Middle frontal gyrus (tissue), 1 donor: ENCODE measurements around the gene METAP1.
"Not testable (repeated sequence)": the region's sequence is repeated elsewhere in the genome, so short reads cannot be mapped to it uniquely, and the experiment has no call there.

Experiments
- DNase-seq: peaks from one replicate; pipeline ENCODE4 v3.0.0-alpha.2; 2015; ENCODE audit warnings: low spot score; ENCODE audit errors: extremely low spot score

Gene METAP1

DNA sequence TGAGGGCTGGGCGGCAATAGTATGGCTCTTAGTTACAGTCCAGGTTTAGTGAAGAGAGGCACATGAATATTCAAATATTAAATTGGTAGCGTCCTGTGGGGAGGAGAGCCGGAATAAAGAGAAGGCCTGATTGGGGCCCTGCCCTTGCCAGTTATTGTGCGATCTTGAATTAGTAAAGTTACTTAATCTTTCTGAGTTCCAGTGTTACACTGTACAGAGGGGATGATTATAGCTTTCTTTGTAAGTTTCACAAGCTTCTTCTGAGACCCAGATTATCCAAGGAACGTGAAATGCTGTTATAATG is 1.2 kb downstream of the METAP1 start:
- no peak for DNase-seq

DNA sequence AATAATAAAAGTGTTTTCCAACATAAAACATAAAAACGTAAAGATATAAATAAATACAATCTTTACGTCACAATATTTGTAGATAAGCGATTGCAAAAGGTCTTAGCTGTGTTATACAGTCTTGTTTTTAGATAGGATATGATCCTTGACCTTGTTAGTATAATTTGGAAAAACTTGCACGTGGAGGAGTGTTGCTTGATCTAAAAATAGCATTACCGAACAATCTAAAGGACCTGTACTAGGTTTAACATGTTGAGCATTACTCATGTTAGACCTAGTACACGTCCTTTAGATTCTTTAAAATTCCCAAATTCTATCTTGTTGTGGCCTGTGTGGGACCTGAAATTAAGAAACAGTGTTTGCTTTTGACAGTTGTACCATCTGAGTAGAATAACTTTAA is 1.6 kb downstream of the METAP1 start:
- no peak for DNase-seq

DNA sequence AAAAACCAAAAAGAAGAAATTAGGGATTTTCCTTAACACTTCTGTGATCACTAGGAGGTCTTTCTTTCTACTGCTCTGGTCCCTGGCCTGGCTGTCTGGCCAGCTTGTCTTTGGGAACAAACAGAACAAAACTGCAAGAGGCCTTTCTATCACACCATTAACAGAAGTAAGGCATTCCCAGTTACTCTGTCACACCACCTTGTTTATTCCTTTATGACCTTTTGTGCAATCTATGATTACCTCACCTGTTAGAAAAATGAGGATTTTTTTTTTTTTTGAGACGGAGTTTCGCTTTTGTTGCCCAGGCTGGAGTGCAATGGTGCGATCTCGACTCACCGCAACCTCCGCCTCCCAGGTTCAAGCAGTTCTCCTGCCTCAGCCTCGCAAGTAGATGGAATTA is 3.0 kb downstream of the METAP1 start:
- no peak for DNase-seq

DNA sequence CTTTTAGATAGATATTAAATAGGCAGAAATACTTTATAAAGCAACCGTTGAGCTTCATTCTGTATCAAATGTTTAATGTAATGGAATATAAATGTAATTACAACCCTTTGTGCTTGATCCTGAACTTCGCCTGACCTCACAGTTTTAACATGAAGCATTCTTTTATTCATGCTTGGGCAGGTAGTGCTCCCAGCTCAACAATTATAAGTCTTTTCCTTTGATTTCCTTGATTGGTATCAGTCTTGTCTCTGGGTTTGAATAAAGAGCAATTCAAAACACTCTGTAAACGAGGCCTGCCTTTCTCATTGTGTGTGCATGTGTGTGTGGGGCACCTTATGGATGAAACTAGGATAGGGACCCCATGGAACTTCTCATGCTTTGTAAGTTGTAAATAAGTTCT is 6.8 kb downstream of the METAP1 start:
- DNase-seq, result no peak

DNA sequence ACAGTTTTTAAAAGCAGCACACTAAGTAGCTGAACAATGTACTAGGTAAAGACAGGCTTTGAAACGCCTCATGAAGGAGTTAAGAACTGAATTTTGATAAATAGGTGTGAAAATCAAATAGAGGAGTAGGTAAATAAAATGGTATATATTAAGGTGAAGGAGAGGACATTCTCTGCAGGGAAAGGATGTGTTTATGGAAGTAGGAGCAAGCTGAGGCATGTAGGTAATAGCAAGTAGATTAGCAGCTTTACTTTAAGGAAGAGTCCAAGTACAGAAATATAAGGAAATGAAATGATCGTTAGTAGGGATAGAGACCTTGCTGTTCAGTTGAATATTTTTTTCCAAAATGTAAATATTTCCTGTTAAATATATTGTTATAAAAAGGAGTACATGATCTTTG is 12.5 kb downstream of the METAP1 start:
- DNase-seq, result no peak

DNA sequence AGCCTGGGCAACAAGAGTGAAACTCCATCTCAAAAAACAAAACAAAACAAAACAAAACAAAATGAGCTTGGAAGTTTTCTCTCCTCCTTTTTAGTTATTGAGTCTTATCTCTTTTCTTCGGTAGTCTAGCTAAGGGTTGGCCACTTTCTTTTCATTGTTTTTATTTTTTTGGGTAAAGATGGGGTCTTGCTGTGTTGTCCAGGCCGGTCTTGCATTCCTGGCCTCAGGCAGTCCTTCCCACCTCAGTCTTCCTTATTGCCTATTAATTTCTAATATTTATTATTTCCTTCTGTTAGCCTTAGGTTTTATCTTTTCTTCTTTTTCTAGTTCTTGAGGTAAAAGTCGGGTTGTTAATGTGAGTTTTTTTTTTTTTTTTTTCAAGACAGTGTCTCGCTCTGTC is 16.4 kb downstream of the METAP1 start:
- no peak for DNase-seq

DNA sequence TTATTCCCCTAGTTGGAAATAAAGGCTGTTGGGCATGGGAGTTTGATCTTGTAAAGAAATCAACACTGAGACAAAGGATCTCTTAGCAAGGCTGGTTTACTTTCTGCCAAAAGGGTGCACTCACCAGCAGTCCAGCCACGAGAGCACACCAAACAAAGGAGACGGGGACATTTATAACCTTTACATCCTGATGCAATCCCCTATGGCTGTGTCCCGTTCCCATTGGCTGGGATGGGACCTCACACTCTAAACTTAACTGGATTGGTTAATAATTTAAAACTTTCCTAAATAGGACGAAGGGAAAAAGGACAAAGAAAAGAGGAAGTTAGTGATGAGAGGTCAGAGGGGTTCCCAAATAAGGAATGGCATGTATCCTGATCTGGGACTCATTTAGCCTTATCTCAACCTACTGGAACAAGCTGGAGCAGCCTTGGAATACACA is 17.9 kb downstream of the METAP1 start:
- no peak for DNase-seq

DNA sequence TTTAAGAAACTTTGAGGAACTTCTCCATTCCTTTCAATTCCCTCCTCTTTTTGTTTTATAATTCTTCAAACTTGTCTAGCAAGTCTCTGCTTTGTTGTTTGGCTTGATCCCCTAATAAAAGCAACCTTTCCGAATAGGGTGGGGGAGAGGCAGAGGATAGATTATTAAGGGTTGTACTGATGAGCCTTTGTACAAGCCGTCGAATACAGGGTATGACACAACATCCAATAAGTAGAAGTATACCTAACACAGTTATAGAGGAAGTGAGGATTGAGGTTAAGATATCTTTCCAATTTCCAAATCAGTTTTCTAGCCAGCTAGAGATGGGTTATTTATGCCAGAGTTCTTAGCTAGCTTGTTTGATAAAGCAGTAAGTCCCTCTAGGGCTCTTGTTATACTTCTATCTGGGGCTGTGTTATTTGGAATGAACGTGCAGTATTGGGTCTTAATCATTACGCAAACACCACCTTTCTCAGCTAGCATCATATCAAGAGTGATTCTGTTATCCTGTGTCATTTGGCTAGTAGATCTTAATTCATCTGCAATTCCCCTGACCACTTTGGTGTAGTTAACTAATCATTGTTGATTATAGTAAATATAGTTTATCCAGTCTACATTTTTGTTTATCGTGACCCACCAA is 18.5 kb downstream of the METAP1 start:
- DNase-seq, result no peak

DNA sequence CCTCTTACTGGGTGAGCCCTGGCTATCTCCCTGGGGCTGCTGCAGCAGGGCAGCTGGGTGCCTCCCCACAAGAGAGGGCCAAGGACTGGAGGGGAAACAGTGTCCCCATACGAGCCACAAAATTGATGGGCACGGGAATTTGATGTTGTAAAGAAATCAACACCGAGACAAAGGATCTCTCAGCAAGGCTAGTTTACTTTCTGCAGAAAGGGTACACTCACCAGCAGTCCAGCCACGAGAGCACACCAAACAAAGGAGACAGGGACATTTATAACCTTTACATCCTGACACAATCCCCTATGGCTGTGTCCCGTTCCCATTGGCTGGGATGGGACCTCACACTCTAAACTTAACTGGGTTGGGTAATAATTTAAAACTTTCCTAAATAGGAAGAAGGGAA is 25.9 kb downstream of the METAP1 start:
- no peak for DNase-seq

DNA sequence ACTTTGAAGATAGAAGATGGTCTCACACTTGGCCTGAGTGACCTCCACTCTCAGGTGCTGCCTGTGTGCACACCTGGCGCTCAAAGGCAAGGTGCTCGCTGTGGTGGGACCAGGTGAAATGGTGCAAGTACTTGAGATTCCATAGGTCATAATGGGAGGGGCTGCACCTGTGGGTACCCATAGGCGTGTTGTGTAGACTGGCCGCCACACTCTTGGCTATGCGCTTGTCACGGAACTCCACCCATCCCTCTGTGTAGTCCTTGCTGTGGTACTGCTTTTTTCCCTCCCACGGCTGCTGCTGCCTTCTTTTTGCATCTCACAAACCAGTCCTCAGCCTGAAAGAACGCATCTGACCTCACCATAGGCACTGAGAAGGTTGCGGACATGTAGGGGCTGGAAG is 27.0 kb downstream of the METAP1 start:
- no peak for DNase-seq

DNA sequence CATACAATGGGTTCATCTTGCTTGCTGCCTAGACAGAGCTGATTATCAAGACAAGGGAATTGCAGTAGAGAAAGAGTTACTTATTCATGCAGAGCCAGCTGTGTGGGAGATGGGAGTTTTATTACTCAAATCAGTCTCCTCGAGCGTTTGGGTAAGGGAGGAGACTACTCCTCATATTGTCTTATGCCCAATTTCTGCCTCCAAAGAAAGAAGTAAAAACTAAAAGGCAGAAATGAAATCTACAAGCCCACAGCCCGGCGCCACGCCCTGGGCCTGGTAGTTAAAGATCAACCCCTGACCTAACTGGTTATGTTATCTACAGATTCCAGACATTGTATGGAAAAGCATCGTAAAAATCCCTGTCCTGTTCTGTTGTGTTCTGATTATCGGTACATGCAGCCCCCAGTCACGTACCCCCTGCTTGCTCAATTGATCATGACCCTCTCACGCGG is 28.3 kb downstream of the METAP1 start:
- DNase-seq, result not testable (repeated sequence)

DNA sequence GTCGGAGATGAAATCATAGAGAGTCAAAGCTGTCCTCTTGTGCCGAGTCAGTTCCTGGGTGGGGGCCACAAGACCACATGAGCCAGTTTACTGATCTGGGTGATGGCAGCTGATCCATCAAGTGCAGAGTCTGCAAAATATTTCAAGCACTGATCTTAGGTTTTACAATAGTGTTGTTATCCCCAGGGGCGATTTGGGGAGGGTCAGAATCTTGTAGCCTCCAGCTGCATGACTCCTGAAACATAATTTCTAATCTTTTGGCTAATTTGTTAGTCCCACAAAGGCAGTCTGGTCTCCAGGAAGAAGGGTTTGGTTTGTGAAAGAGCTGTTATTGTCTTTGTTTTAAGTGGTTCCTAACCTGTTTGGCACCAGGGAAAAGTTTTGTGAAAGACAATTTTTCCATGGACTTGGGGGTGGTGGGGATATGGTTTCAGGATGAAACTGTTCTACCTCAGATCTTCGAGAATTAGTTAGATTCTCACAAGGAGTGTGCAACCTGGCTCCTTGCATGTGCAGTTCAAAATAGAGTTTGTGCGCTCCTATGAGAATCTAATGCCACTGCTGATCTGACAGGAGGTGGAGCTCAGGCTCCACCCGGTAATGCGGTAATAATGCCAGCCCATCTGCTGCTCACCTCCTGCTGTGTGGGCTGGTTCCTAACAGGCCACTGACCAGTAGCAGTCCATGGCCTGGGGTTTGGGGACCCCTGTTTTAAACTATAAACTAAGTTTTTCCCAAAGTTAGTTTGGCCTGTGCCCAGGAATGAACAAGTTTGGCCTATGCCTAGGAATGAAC is 29.2 kb downstream of the METAP1 start:
- no peak for DNase-seq

DNA sequence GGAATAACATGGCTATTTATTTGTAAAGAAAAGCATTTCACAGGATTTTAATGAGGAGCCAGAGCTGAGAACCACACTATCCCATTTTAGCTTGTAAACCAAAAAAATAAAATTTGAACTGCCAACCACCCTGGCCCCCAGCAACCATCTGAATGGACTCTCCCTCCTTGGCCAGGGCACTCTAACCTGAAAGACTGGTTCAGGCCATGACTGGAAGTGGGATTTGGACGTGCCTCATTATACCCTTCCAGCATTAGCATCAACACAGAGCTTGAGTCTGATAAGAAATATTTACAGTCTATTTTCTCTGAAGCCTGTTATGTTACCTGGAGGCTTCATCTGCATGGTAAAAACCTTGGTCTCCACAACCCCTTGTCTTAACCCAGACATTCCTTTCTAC is 30.0 kb downstream of the METAP1 start:
- DNase-seq, result no peak

DNA sequence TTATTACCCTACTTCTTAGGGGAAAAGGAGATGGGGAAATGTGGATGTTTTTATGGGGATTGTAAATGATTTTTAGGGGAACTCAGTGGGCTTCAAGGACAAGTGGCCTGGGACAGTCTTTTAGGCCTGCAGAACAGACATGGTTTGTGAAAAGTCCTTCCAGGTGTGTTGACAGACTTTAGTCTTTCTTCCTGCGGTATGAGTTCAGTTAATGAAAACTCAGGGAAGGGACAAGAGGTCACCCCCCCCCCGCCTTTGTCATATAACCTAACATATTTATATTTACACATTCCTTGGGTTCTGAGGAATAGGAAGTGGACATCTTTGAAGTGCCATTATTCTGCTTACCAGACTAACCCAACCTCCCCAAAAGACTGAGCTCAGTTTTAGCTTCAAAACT is 31.8 kb downstream of the METAP1 start:
- no peak for DNase-seq

DNA sequence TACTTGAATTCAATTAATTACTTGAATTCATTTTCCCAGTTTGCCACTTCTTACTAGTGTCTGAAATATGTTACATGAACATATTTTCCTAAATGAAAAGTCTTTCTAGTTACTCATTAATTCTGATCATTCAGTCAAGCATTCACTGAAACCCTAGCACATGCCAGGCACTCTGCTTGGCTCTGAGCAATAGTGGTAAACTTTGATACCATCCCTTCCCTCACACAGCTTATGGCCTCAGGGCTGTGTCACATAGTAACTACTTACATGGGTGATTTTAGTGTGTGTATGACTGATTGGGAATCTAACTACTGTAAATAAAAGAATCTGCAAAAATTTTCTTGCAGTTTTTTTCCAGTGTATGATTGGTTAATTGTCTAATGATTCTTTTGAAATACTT is 32.7 kb downstream of the METAP1 start:
- DNase-seq, result no peak

DNA sequence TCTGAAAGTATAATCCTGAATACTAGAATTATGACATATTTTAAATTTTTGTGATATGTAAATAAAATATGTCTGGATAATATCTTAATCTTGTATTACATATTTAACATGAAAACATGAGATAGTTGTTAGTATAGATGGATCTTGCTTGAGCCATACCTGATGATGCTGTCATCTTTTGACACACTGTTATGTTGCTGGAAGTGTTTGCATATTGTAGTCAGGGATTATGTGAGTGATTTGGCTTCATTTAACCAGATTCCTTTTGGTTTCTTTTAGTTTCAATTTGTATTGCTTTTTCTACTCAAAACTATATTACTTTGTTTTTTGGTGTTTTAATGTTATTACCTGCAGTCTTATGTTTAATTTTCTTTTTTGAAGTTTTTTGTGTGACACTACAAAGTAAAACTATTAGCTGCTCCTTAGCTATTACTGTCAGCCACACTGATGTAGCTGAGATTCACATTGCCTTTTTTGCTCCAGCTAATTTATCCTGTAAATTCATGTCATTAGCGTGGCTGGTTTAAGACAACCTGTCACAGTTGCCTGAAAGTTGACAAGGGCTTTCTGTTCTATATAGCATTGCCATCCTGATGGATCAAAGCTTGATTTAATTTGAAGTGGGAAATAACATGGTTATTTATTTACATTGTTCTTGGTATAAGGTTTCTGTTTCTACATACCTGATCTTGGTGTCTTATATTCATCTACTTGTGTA is 33.7 kb downstream of the METAP1 start:
- no peak for DNase-seq

DNA sequence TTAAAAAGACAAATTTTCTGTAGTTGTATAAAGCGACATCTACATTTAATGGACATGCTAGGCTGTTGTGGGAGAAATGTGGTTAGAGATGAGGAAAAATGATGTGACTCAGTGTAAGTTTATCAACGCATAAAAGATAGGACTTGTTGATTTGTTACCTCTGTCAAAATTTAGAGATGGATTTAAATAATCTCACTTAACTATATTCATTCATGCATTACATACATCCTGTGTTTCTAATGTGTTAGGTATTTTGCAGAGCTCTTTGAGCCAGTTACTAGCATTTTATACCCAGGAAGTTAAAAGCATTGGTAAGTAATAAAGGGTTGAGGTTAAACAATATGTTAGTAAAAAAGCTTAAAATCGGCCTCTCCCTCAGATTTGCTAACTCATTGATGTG is 34.3 kb downstream of the METAP1 start:
- DNase-seq, result no peak

DNA sequence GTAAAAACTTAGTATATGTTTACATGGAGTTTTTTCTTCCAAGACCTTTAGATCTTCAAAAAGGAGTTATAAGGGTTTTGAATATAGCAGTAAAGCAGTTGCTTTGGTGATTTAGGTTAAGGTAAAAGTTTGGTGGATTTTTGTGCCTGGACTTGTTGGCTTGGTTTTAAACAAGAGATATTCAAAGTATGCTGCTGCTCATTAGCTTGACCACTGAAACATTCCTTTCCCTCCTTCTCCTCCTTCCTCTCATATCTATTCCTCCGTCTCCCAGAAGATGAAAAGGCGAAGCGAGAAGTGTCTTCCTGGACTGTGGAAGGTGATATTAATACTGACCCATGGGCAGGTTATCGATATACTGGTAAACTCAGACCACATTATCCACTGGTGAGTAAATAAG is 38.4 kb downstream of the METAP1 start:
- no peak for DNase-seq

DNA sequence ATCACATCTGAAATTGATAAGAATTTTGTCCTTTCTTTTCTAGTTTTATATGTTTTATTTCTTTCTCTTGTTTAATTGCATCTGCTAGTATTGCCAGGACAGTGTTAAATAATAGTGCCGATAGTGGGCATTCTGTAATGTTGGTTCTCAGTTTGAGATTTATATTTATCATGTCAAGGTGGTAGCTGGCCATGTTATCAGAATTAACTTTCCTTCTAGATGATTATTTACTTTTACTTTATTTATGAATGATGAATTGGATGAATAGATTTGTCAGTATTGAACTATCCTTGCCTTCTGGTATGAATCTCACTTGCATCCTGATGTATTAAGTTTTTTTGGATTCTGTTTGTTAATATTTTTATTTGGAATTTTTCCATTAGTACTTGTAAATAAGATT is 42.7 kb downstream of the METAP1 start:
- DNase-seq, result no peak

DNA sequence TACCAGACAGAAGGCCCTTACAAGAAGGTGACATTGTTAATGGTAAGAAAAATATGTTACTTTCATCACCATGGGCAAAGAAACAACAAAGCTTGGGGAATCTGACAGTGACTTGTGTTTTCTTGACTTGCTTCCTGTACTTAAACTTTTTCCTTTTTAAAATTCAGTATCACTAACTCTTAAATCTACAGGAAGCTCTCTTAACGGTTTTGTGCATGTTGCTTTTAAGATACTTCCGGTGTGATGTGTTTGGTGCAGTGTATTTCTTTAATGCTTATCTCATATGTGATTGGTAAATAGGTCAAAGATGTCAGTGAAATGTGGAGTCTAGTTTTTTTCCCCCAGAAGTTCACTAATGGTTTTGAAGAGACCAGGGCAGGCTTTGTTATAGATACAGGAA is 47.8 kb downstream of the METAP1 start:
- no peak for DNase-seq

DNA sequence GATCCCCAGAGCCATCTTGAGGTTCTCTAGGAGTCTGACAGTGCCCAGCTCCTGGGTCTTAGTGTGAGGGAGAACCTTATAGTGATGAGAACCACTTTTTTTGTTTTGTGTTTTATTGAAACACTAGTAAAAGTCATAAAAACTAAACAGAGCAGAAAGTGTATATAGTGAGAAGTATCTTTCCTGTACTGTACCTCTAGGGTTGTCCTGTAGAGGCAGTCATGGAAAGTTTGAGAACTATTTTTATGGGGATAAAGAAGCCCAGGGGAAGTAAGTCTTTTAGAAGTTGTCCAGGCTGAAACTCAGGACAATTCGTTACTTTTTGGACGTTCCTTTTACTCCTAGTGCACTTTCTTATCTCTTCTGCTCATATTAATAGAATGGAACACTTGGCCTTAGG is 52.2 kb downstream of the METAP1 start:
- no peak for DNase-seq

DNA sequence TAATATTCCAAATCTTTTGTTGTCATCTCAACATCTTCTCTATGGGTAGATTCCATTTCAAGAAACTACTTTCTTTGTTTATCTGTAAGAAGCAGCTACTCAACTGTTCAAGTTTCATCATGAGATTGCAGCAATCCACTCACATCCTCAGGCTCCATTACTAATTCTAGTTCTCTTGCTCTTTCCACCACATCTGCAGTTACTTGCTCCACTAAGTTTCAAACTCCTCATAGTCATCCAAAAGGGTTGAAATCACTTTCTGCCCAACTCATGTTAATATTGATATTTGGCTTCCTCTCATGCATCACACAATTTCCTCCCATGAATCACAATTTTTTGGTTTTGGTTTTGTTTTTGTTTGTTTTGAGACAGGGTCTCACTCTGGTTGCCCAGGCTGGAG is 57.4 kb downstream of the METAP1 start:
- DNase-seq, result no peak
